D721Med (cell line): ENCODE results near the gene PPM1H.

Source experiments
- DNase-seq: peaks from one replicate; pipeline ENCODE4 v3.0.0; 2011; ENCODE audit warnings: low spot score; ENCODE audit not compliant: insufficient read length
- FAIRE-seq: peaks from 2 replicates; lab custom pipeline; 2011; peaks lifted over from hg19 to GRCh38; lab: Jason Lieb, UNC
- CTCF ChIP-seq: IDR thresholded peaks from 2 replicates; pipeline ENCODE4 v1.5.1; 2012; ENCODE audit warnings: mild to moderate bottlenecking, control low read depth; ENCODE audit not compliant: insufficient read depth; ENCODE audit errors: missing control alignments

The PPM1H gene

GRCh38 chr12:62602255-62603060 lies 332.5 kb downstream of the PPM1H start:
- FAIRE-seq (no peak), DNase-seq (peak; percentile 33)
- no peak for TF ChIP-seq CTCF

- TF ChIP-seq CTCF: no peak
- DNase-seq (no peak), FAIRE-seq (no peak)
Observed at GRCh38 chr12:62601765-62602164, 333.2 kb downstream of the PPM1H start.

- DNase-seq (no peak), FAIRE-seq (no peak)
Observed at GRCh38 chr12:62599854-62600437, 335.0 kb downstream of the PPM1H start.

GRCh38 chr12:62598846-62599245 lies 336.1 kb downstream of the PPM1H start:
- FAIRE-seq (no peak), DNase-seq (no peak)
- TF ChIP-seq CTCF: no peak

More at GRCh38 chr12:62599854-62600437, 335.0 kb downstream of the PPM1H start:
- no peak for TF ChIP-seq CTCF

- no peak for TF ChIP-seq CTCF
- DNase-seq (no peak), FAIRE-seq (no peak)
Observed at GRCh38 chr12:62597253-62597652, 337.7 kb downstream of the PPM1H start.
